GM12874 (cell line): ENCODE results near the gene OR4F6.

Experiments used
- CTCF ChIP-seq: IDR thresholded peaks from 2 replicates; pipeline ENCODE4 v1.5.1; 2011; ENCODE audit warnings: low read depth, mild to moderate bottlenecking, control low read depth, low read length, moderate library complexity; ENCODE audit not compliant: insufficient read depth

The OR4F6 gene

DNA sequence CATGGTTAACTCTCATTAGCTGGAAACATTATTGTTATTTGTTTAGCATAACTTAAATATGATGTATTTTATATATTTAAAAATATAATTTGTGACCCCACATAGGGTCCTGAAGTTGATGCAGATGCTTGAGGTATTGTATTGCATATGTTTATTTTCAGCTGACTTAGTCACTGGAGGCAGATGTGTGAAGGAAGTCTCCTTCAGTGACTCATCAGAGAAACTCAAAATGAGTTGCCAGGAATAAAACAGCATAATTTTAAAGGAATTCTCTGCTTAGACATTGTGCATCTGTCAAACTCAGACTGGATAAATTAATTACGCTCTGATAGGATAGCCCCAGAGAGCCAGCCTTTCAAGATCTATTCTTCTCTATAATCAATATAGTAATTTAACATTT is 7.9 kb upstream of the OR4F6 start:
- no peak for TF ChIP-seq CTCF

DNA sequence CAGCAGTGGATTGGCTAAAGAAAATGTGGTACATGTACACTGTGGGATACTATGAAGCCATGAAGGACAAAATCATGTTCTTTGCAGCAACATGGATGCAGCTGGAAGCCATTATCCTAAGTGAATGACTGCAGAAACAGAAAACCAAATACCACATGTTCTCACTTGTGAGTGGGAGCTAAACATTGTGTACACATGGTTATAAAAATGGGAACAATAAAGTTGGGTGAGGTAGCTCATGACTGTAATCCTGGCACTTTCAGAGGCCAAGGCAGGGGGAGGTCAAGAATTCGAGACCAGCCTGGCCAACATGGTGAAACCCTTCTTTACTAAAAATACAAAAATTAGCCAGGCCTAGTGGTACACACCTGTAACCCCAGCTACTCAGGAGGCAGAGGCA is 3.6 kb upstream of the OR4F6 start:
- TF ChIP-seq CTCF = no peak

GRCh38 chr15:101801048-101801447 is 2.3 kb upstream of the OR4F6 start:
- no peak for TF ChIP-seq CTCF

DNA sequence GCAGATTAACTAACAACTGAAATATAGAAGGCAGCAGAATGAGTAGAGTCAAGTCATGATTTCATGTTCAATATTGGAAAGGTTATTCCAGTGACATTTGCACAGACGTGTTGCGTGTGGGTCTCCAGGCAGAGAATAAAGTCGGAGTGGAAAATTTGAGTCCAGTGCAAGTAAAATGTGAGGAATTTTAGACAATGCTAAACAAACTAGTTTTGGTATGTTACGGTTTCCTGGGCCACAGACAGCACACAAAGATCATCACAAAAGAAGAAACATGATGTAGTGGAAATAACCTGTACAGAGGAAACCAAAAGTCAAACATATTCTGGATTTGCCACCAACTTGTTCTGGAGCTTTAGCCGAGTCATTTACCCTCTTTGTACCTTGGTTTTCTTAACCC is 367 bp downstream of the OR4F6 start:
- TF ChIP-seq CTCF = no peak

DNA sequence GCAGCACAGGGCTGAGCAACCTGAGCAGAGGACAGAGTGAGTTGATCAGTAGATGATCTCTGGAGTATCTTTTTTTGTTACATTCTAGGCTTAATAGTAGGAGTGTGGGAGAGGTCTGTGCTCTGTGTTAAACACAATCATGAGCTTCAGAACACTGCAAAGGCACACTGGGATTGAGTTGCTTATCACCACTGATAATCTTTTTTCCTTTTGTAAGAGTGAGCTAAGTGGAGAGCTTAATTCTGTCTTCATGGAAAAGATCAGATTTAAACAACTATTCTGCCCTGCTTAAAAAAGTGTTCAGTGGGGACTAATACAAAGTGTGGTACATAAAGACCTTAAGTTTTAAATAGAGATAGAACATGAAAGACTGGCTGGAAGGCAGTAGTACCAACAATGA is 1.1 kb downstream of the OR4F6 start:
- TF ChIP-seq CTCF = no peak

DNA sequence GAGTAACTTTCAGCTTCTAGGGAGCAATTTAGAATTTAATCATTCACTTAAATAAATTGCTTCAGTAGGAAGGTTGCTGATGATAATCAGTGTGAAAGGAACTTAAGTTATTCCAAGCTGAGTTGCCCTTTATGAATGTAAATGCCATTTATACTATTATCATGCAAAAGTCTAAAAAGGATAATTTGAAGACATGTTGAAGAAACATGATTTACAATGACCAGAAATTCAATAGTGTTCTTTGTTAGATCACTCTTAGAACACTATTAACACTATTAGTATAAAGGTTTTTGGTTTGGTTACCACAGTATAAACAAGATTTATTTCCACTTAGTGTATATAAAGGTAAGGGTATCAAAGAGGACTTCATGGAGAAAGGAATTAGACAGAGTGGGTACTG is 1.6 kb downstream of the OR4F6 start:
- TF ChIP-seq CTCF = no peak

- TF ChIP-seq CTCF = no peak
These were observed 2.5 kb downstream of the OR4F6 start for GRCh38 chr15:101805605-101806345.
